Activated CD4-positive, alpha-beta T cell treated with anti-CD3 and anti-CD28 coated beads, Interleukin-2, amount 50 U/mL, for 1 hour (primary cell): ENCODE data around the gene IL1RAPL1.

ENCODE experiments used
- DNase-seq: peaks from one replicate; pipeline ENCODE4 v3.0.0-alpha.2; 2020

Gene IL1RAPL1

GRCh38 chrX:29136904-29137303, 549.7 kb downstream of the IL1RAPL1 start:
- DNase-seq, result no peak

GRCh38 chrX:29138003-29138402, 550.8 kb downstream of the IL1RAPL1 start:
- no peak for DNase-seq

GRCh38 chrX:29143356-29143755, 556.1 kb downstream of the IL1RAPL1 start:
- DNase-seq, result no peak

DNA sequence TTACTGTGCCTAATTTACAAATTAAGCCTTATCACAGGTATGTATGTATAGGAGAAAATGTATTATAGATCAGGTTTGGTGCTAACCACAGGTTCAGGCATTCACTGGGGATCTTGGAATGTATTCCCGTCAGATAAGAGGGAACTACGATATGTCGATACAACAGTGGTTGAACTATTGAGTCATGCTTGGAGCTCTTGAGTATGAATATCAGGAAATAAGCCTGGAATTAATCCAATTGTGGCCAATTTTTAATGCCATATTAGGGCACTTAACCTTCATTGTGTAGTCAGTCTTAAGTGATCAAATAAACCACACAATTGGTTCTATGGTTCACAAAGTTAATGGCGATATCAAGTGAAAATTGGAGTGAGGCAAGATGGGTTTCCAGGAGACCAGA, 556.5 kb downstream of the IL1RAPL1 start:
- no peak for DNase-seq

DNA sequence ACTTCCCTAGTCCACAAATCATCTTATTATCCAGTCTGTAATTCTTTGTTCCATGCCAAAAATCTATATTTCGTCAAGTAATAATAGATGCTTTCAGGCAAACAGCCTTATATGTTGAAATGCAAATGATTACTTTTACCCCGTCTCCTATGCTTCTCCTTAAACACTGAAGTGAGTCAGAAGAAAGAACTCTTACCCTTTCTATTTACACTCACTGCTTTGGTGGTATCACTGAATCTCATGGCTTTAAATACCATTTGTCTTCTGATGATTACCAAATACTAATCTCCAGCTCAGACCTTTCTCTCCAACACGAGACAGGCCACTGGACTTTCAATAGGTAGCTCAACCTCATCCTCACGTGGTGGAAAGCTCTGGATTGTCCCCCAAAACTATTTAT, 558.1 kb downstream of the IL1RAPL1 start:
- no peak for DNase-seq

DNA sequence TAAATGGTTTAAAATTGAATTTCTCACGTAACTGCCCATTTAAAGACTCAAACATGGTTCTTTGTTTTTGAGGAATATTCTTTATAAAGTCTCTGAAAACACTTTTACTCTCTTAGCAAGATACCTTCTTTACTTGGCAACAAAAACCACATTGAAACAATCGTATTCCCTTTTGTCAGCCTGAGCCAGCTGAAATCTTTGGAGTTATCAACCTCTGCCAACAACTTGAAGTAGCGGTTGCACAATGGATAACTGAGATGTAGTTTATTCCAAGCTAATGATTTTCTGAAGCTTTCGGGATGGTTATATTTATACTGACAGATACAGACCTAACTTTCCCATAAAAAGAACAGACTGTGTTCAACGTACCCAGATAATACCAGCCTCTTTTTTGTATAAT, 561.3 kb downstream of the IL1RAPL1 start:
- DNase-seq, result no peak

DNA sequence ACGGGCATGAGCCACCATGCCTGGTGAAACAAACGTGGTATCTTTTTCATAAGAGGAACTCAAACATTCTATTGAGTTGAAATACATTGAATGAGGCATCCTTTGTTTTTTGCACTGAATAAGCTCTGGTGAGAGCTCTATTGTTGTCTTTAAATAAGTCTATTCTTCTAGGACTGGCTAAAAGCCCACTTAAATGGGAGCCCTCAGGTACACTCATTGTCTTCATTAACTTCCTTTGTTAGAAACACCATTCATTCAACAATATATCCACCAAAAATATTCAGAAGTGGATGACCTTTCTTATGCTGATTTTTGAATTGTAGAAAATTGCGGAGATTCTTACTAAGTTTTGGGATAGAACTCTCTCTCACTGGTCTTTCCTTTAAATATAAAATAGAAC, 568.0 kb downstream of the IL1RAPL1 start:
- no peak for DNase-seq

DNA sequence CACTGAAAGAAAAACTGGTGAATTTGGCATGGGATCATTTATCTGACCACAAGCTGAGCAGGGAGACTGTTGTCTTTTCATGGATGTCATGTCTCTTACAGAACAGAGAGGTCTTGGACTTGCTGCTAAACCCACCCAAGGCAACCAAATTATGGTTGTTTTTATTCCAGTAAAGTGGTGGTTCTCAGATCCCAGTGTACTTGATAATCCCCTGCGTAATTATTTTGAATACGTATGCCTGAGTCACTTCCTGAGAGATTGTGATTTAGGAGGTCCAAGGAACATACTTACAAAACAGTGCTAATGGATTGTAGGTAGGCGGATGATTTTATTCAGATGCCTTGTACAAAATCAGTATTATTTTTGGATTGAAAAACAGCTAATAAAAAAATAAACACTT, 585.6 kb downstream of the IL1RAPL1 start:
- DNase-seq, result no peak

DNA sequence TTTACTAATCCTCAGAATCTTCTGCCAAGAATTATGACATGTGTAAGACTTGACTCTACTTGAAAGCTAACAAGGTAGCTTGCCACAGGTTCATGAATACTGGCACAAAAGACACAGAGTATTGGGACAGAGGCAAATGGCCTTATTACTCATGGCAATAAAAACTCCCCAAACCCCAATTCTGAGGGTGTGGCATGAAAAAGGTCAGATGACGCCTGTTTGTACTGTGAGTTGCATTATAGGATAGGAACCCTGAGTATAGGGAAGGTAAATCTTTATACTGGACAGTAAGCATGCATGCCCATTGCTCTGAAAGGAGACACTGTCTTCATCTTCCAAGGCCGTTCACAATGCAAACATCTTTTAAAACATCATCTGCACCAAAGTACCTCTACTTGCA, 600.0 kb downstream of the IL1RAPL1 start:
- no peak for DNase-seq

GRCh38 chrX:29196501-29196900, 609.3 kb downstream of the IL1RAPL1 start:
- DNase-seq, result no peak

DNA sequence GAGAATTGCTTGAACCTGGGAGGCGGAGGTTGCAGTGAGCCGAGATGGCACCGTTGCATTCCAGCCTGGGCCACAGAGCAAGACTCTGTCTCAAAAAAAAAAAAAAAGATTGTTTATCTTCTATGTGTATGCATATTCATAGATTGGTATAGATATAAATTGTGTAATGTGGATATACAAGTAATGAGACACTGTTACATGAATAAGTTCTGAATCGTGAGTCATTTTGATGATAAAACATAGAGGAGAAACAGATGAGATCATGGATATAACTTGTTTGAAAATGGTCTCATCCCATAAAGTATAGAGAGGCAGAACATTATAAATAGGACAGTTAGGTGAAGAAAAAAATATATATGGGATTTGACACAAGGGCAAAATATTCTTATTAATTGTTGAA, 628.0 kb downstream of the IL1RAPL1 start:
- no peak for DNase-seq

DNA sequence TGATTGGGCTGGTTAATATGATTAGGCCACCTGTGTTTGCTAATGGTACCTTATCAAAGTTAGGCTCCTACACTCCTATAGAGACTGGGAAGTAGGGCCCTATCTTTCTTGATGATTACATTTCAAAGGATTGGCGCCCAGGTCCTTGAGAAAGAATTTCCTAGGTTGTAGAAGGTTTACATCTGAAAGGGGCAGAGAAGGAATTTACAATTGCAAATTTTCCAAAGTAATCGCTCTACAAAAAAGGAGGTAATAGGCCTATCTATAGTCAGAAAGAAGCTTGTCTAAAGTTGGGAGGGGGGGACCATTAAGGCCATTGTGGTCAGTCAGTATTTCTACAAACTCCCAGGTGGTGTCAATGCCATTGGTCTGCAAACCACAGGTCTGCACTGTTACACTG, 638.4 kb downstream of the IL1RAPL1 start:
- DNase-seq, result no peak

- DNase-seq, result no peak
These were observed 642.6 kb downstream of the IL1RAPL1 start for GRCh38 chrX:29229802-29230201.

DNA sequence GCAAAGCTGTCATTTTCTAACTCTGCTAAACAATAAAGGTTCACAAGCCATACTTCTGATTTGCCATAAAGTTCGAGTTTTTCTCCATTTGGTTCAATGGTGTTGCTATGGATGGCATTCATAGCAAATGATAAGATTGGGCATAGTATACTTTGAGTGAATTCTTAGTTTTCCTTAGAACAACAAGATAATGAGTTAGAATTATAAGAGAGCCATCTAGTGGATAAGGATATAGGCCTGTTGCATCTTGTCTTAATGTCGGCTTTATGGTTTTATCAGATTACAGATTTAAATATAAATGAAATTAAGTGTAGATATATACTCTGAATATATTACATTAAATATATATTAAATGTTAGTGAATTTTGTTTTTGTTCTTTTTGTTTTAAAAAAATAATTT, 644.6 kb downstream of the IL1RAPL1 start:
- DNase-seq, result no peak

- DNase-seq, result no peak
These were observed 646.4 kb downstream of the IL1RAPL1 start for GRCh38 chrX:29233592-29234183.

DNA sequence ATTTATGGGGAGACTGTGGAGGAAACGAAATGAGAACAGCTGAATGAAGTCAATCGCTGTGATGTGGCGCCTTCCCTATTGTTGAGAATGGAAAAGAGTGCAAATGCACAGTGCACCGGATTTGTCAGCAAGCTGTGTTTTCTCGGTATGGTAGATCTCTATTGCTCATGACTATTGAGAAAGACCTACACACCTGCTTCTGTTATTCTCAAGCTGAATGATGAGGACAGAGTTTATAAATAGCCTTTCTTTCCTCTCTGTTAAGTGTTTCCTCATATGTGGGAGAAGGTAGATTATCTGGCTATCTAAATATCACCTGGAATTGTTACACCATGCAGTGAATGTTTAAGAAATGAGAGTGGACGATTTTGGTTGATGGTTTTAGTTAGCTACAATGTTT, 650.7 kb downstream of the IL1RAPL1 start:
- DNase-seq, result no peak

DNA sequence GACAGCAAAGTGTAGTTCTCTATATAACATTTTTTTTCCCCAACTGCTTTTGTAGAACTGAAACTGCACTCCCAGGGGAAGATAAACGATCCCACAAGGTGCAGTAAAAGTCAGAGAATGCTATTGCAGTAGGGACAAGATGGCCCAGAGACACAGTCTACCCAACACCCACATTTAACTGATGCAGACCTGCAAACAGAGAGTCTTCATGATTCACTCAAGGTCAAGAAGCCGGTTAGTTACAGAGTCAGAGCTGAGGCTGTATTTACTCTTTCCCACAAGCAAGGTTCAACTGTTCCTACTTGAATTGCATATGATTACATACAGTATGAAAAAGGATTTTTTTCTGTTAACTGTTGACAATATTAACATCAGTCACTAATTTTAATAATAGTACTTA, 654.6 kb downstream of the IL1RAPL1 start:
- DNase-seq, result no peak

DNA sequence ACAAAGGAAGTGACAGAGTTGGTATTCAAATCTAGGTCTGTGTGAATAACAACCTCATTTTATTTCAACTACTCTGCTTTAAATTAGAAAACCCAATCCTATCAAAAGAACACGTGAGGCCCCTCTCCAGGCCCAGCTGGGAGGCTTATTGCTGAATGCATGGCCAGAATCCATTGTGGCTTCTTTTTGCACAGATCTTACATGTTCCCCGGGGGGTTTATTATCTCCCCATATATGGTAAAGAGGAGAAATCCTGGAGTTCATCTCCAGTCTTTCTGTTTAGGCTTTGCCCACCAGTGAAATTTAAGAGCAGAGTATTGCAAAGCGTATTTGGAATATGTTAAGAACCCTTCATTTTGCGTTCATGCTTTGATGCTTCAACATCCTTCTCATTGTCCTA, 655.6 kb downstream of the IL1RAPL1 start:
- no peak for DNase-seq

DNA sequence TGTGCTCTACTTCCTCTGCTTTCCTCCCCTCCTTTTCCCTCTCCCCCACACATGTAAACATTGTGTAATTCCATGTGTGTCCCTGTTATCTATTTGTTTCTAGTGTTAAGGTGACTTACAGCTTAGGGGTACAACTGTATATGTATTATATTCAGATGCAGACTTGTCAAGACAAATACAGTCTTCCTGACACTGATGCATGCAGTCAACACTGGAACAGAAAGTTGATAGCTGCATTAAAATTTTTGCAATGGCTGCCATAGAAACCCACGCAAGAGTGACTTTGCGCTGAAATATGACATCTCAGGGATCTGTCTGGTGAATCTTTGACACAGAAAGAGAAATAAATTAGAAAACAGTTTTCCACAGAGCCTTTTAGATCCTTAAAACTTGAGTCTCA, 656.7 kb downstream of the IL1RAPL1 start:
- no peak for DNase-seq

DNA sequence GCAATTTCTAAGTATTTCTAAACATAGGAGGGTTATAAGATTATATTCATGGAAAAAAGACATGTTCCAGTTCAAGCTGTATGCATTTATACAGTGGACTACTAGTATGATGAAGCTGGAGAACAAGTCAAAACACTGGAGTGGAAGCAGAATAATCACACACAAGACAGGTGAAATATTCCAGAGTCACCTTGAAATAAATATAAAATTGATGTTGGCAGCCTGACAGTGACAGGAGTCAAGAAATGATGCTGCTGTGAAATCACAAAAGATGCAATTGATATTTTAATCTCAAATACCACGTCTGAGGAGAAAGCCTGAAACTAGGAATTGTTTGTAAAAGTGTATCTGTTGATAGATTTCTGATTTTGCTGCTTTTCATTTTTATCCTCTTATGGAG, 667.3 kb downstream of the IL1RAPL1 start:
- DNase-seq, result no peak

DNA sequence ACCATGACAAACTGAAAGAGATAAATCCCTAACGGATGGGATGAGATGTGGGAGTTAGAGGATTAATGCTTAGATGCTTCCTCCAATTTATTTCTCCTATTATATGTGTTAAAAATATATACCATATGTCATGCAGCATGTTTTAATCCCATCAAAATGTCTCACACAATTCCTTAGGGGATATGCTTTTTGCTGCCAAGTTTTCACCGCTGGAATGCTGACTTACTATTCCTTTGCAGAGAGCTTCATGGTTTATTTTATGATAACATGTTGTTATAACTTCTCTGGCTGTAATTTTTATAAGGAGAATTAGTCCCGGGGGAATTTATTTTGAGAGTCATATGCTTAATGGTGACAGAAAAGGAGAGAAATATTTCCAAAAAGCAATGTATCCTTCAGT, 670.3 kb downstream of the IL1RAPL1 start:
- no peak for DNase-seq

GRCh38 chrX:29269390-29269789, 682.1 kb downstream of the IL1RAPL1 start:
- no peak for DNase-seq

DNA sequence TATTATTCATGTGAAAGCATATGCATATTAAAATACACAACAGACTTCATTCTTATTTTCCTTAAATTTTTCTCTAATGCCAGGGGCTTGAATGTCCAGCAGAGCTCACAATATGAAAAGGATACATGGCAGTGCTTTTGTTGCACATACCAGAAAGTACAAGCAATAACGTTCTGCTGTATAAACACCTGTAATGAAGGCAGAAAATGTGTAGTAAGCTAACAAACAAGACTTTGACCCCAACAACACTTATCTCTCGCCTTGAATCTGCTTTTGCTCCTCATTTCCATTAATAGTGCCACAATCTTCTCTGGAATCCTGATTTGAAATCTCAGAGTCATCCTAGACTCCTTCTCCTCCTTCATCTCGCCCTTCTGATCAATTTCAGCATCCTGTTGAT, 687.3 kb downstream of the IL1RAPL1 start:
- no peak for DNase-seq

DNA sequence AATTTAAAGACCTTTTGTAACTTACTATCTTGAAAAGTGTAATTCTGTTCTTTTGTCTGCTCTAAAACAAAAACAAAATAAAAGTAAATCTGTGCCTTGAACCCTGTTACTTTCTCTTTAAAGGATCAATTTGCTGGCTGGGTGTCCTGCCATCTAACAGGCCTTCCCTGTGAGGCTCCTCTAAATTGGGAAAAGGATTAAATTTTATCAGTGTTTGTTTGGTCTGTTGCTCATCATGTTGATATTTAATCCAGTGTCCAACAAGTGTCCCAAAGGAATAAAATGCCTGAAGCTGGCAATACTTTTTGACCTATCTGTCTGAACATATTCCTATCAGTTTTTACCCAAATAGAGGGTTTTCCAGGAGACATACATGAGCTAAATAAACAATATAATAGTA, 688.7 kb downstream of the IL1RAPL1 start:
- DNase-seq, result no peak

DNA sequence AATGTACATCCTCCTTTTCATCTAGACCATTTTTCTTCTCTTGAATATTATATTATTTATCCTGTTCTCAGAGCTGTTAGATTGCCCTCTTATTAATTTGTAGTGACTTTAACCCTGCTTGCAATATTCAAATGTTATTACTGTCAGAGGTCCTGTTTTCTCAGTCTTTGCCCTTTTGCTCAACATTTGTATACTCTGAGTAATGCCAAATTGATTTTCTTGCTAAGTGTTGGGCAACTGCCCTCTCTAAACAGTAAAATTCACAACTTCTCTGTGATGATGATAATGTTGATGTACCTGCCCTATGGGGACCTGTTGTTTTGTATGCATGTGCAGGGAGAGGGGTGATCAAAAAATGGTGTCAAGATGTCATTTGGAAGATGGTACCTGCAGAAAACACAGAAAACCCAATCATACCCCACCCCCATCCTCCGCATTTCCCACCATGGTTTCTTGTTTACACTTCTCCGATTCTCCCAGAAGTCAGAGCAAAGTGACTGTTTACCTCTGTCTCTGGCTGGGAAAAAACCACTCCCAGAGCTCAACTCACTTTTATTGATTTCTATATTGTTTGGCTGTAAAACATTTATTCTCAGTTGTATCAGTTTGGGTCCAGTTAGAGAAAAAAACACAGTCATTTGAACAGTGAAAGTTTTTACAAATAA, 694.0 kb downstream of the IL1RAPL1 start:
- no peak for DNase-seq
